Measurements from ENCODE around the gene OR6X1.
A peak's percentile ranks its signal among the peaks of the same experiment; 100 is the strongest.
"Not testable (repeated sequence)": the region's sequence is repeated elsewhere in the genome, so short reads cannot be mapped to it uniquely, and the experiment has no call there.

The OR6X1 gene

GRCh38 chr11:123751781-123752180 lies 2.5 kb downstream of the OR6X1 start:
- peak; percentile 24 for DNase-seq

GRCh38 chr11:123748349-123748748 lies 6.0 kb downstream of the OR6X1 start:
- DNase-seq = not testable (repeated sequence)

- no peak for DNase-seq
These were observed 8.4 kb downstream of the OR6X1 start for GRCh38 chr11:123745764-123746451.

- DNase-seq = no peak
These were observed 11.6 kb downstream of the OR6X1 start for GRCh38 chr11:123742724-123743120.

- DNase-seq = peak; percentile 48
These were observed 12.1 kb downstream of the OR6X1 start for GRCh38 chr11:123742031-123742723.

GRCh38 chr11:123741159-123742030 lies 12.9 kb downstream of the OR6X1 start, which contains the start of gene ZNF202:
Gene ZNF202, minus strand, starts transcription at chr11:123741660. Its CDS starts 10,772 bp downstream, at chr11:123730888.
- peak; percentile 97 for DNase-seq

- peak; percentile 39 for DNase-seq
These were observed 13.5 kb downstream of the OR6X1 start for GRCh38 chr11:123740787-123741158.

- DNase-seq = no peak
These were observed 15.9 kb downstream of the OR6X1 start for GRCh38 chr11:123738374-123738773.

GRCh38 chr11:123736769-123737168 lies 17.5 kb downstream of the OR6X1 start:
- DNase-seq = no peak

GRCh38 chr11:123729602-123730001 lies 24.7 kb downstream of the OR6X1 start:
- no peak for DNase-seq

- no peak for DNase-seq
These were observed 28.2 kb downstream of the OR6X1 start for GRCh38 chr11:123725995-123726655.

- DNase-seq = peak; percentile 12
These were observed 34.9 kb downstream of the OR6X1 start for GRCh38 chr11:123719452-123719851.

- peak; percentile 72 for DNase-seq
These were observed 35.8 kb downstream of the OR6X1 start for GRCh38 chr11:123718469-123718868.

- DNase-seq = no peak
These were observed 36.3 kb downstream of the OR6X1 start for GRCh38 chr11:123718063-123718462.

GRCh38 chr11:123712627-123713026 lies 41.7 kb downstream of the OR6X1 start:
- DNase-seq = not testable (repeated sequence)

- DNase-seq = peak; percentile 88
These were observed 46.6 kb downstream of the OR6X1 start for GRCh38 chr11:123707606-123708205.

- no peak for DNase-seq
These were observed 47.1 kb downstream of the OR6X1 start for GRCh38 chr11:123707206-123707605.

GRCh38 chr11:123704341-123704740 lies 50.0 kb downstream of the OR6X1 start:
- no peak for DNase-seq

Measured in DMS53 (cell line).